ENCODE results near the gene DPM3. TPM values are rescaled to one million over a fixed set of nuclear protein-coding genes. Genes with fewer than 3 reads are reported as not detected.
A peak's percentile ranks its signal among the peaks of the same experiment; 100 is the strongest.

DPM3 gene
- total and polyA plus RNA-seq, 2 of the 13 experiments (the other 11 are each of a cell fraction or from before 2014, with no cell fraction given) = 23.2 to 53.4 TPM

DNA sequence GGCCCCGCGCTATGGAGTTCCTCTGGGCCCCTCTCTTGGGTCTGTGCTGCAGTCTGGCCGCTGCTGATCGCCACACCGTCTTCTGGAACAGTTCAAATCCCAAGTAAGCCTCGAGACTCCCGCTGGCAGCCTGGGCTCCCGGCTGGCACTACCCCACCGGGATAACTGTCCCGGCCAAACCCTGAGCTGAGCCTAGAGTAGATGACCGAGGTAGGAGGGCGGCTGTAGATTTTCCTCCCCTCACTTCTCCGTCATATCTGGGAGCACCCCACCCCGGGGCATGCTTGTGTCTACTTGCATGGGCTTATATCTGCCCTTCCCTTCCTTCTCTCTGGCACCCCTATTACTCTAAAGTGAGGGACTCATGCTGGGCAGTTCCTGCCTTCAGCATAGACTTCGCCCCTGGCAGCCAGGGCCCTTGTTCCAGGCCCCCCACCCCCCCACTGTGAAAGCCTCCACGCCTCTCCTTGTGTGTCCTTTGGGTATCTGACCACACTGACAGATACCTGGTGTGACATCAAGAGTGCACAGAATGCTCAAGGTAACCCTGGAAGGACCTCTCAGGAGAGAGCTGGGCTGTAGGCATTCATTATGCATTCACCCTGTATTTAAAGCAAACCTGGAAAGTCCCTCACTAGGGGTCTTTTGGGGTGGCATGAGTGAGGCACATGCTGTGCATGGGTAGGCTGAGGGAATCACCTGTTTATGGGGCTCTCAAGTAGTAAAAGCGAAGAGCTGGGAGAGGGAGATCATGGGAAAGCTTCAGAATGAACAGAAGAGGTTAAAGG lies 12.2 kb downstream of the DPM3 start (continued):
- TF ChIP-seq, protein P1, sequence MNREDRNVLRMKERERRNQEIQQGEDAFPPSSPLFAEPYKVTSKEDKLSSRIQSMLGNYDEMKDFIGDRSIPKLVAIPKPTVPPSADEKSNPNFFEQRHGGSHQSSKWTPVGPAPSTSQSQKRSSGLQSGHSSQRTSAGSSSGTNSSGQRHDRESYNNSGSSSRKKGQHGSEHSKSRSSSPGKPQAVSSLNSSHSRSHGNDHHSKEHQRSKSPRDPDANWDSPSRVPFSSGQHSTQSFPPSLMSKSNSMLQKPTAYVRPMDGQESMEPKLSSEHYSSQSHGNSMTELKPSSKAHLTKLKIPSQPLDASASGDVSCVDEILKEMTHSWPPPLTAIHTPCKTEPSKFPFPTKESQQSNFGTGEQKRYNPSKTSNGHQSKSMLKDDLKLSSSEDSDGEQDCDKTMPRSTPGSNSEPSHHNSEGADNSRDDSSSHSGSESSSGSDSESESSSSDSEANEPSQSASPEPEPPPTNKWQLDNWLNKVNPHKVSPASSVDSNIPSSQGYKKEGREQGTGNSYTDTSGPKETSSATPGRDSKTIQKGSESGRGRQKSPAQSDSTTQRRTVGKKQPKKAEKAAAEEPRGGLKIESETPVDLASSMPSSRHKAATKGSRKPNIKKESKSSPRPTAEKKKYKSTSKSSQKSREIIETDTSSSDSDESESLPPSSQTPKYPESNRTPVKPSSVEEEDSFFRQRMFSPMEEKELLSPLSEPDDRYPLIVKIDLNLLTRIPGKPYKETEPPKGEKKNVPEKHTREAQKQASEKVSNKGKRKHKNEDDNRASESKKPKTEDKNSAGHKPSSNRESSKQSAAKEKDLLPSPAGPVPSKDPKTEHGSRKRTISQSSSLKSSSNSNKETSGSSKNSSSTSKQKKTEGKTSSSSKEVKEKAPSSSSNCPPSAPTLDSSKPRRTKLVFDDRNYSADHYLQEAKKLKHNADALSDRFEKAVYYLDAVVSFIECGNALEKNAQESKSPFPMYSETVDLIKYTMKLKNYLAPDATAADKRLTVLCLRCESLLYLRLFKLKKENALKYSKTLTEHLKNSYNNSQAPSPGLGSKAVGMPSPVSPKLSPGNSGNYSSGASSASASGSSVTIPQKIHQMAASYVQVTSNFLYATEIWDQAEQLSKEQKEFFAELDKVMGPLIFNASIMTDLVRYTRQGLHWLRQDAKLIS (CRISPR knock-in tag; IDR thresholded peaks at IDR 0.05) = peak; percentile 72
- TF ChIP-seq ARNT2 (CRISPR knock-in tag; IDR thresholded peaks at IDR 0.05; ENCODE audit: low read depth) = peak; percentile 56
- no peak for TF ChIP-seq ZNF780A (CRISPR knock-in tag; IDR thresholded peaks at IDR 0.05)
- no peak for TF ChIP-seq ZKSCAN5 (CRISPR knock-in tag; IDR thresholded peaks at IDR 0.05)
- TF ChIP-seq ZSCAN25 (CRISPR knock-in tag; IDR thresholded peaks at IDR 0.05) = no peak
- no peak for TF ChIP-seq SOX5 (CRISPR knock-in tag; IDR thresholded peaks at IDR 0.05; ENCODE audit: borderline replicate concordance)
- no peak; the same call in 1 of the 2 replicates for TF ChIP-seq JDP2 (CRISPR knock-in tag; IDR thresholded peaks at IDR 0.05; ENCODE audit: borderline replicate concordance)
- 0 out of 2 replicates have a peak, but pooled peaks have one; percentile 6 for TF ChIP-seq ZNF441 (CRISPR knock-in tag; IDR thresholded peaks at IDR 0.05; ENCODE audit: borderline replicate concordance)
- peak; percentile 6; the same call in 1 of the 2 replicates for TF ChIP-seq RAD21 (CRISPR knock-in tag; IDR thresholded peaks at IDR 0.05)
- TF ChIP-seq ZSCAN12 (CRISPR knock-in tag; IDR thresholded peaks at IDR 0.05) = no peak
- no peak for TF ChIP-seq ZNF44 (CRISPR knock-in tag; IDR thresholded peaks at IDR 0.05)
- TF ChIP-seq NFKB2 (CRISPR knock-in tag; IDR thresholded peaks at IDR 0.05; ENCODE audit: borderline replicate concordance) = 0 out of 2 replicates have a peak, but pooled peaks have one; percentile 18
- TF ChIP-seq, protein P2, sequence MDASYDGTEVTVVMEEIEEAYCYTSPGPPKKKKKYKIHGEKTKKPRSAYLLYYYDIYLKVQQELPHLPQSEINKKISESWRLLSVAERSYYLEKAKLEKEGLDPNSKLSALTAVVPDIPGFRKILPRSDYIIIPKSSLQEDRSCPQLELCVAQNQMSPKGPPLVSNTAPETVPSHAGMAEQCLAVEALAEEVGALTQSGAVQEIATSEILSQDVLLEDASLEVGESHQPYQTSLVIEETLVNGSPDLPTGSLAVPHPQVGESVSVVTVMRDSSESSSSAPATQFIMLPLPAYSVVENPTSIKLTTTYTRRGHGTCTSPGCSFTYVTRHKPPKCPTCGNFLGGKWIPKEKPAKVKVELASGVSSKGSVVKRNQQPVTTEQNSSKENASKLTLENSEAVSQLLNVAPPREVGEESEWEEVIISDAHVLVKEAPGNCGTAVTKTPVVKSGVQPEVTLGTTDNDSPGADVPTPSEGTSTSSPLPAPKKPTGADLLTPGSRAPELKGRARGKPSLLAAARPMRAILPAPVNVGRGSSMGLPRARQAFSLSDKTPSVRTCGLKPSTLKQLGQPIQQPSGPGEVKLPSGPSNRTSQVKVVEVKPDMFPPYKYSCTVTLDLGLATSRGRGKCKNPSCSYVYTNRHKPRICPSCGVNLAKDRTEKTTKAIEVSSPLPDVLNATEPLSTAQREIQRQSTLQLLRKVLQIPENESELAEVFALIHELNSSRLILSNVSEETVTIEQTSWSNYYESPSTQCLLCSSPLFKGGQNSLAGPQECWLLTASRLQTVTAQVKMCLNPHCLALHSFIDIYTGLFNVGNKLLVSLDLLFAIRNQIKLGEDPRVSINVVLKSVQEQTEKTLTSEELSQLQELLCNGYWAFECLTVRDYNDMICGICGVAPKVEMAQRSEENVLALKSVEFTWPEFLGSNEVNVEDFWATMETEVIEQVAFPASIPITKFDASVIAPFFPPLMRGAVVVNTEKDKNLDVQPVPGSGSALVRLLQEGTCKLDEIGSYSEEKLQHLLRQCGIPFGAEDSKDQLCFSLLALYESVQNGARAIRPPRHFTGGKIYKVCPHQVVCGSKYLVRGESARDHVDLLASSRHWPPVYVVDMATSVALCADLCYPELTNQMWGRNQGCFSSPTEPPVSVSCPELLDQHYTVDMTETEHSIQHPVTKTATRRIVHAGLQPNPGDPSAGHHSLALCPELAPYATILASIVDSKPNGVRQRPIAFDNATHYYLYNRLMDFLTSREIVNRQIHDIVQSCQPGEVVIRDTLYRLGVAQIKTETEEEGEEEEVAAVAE (CRISPR knock-in tag; IDR thresholded peaks at IDR 0.05; ENCODE audit: borderline replicate concordance) = 0 out of 2 replicates have a peak, but pooled peaks have one; percentile 7
- TF ChIP-seq HDAC1 (CRISPR knock-in tag; IDR thresholded peaks at IDR 0.05) = peak; percentile 26; the same call in 1 of the 2 replicates
- no peak; the same call in 1 of the 2 replicates for TF ChIP-seq MTF1 (CRISPR knock-in tag; IDR thresholded peaks at IDR 0.05)
- no peak for TF ChIP-seq CHCHD3 (CRISPR knock-in tag; IDR thresholded peaks at IDR 0.05)
- peak; percentile 23; the same call in 1 of the 2 replicates for TF ChIP-seq KLF6 (CRISPR knock-in tag; IDR thresholded peaks at IDR 0.05)
- TF ChIP-seq KLF12 (CRISPR knock-in tag; IDR thresholded peaks at IDR 0.05; ENCODE audit: borderline replicate concordance) = 0 out of 2 replicates have a peak, but pooled peaks have one; percentile 2
- peak; percentile 67; the same call in 1 of the 2 replicates for TF ChIP-seq ZFYVE20 (CRISPR knock-in tag; IDR thresholded peaks at IDR 0.05; ENCODE audit: borderline replicate concordance, low read depth)
- TF ChIP-seq ZNF335 (CRISPR knock-in tag; IDR thresholded peaks at IDR 0.05) = peak; percentile 49; the same call in 1 of the 2 replicates
- no peak for TF ChIP-seq GTF3A (CRISPR knock-in tag; conservative IDR thresholded peaks at IDR 0.05)
- no peak for TF ChIP-seq ZNF296 (CRISPR knock-in tag; conservative IDR thresholded peaks at IDR 0.05)
- TF ChIP-seq AHR (CRISPR knock-in tag; IDR thresholded peaks at IDR 0.05) = no peak
